WTC11 (cell line): Measurements from ENCODE around the gene AIP. TPM values are rescaled to one million over a fixed set of nuclear protein-coding genes. Genes with fewer than 3 reads are reported as not detected.

Experiments
- ATAC-seq: fragments of 200-7000 bp; cut with Tn5 transposase; 2 replicates; pipeline ENCODE4 v1.10.0; 2021; ENCODE audit warnings: mild to moderate bottlenecking, moderate library complexity
- CTCF ChIA-PET: fragments of 300-600 bp; sonication (Branson Sonifier 250); formaldehyde crosslinking; loops from one replicate; lab custom pipeline; 2021; ENCODE audit warnings: antibody characterized with exemption; lab: Charles Lee
- POLR2A ChIA-PET: fragments of 350-600 bp; sonication (Branson Sonifier 250); formaldehyde crosslinking; loops from one replicate; lab custom pipeline; 2021; ENCODE audit warnings: antibody characterized with exemption; lab: Charles Lee
- DNase-seq: peaks from one replicate; pipeline ENCODE4 v3.0.0; 2021; ENCODE audit warnings: low spot score
- H3K27ac Mint-ChIP-seq: 2 replicates; pipeline ENCODE4 v1.8.0; 2021; ENCODE audit warnings: mixed read lengths
- H3K27me3 Mint-ChIP-seq: 2 replicates; pipeline ENCODE4 v1.8.0; 2021; ENCODE audit warnings: low read depth, mild to moderate bottlenecking, moderate library complexity, mixed read lengths
- H3K36me3 Mint-ChIP-seq: 2 replicates; pipeline ENCODE4 v1.8.0; 2021; ENCODE audit warnings: mixed read lengths
- H3K4me1 Mint-ChIP-seq: 2 replicates; pipeline ENCODE4 v1.8.0; 2022; ENCODE audit warnings: mixed read lengths
- H3K4me3 Mint-ChIP-seq: 2 replicates; pipeline ENCODE4 v1.8.0; 2021; ENCODE audit warnings: mild to moderate bottlenecking, moderate library complexity, mixed read lengths
- H3K9me3 Mint-ChIP-seq: 2 replicates; pipeline ENCODE4 v1.8.0; 2021; ENCODE audit warnings: mixed read lengths
- FOXK1 ChIP-seq: sonication (generic); formaldehyde crosslinking; IDR thresholded peaks from 2 replicates; pipeline ENCODE4 v1.8.0; 2022; ENCODE audit warnings: mild to moderate bottlenecking, moderate library complexity, missing genetic modification reagents
- GRHL2 ChIP-seq: fragments of 250-450 bp; sonication (Bioruptor Pico); IDR thresholded peaks from 2 replicates; pipeline ENCODE4 v1.8.0; 2022; ENCODE audit warnings: mild to moderate bottlenecking, moderate library complexity; ENCODE audit not compliant: insufficient replicate concordance, severe bottlenecking
- IRF2 ChIP-seq: sonication (generic); formaldehyde crosslinking; IDR thresholded peaks from 2 replicates; pipeline ENCODE4 v1.8.0; 2022; ENCODE audit warnings: low read depth, missing genetic modification reagents, borderline replicate concordance
- JAZF1 ChIP-seq: fragments of 250-450 bp; sonication (Bioruptor Pico); IDR thresholded peaks from 2 replicates; pipeline ENCODE4 v1.9.0; 2021; ENCODE audit warnings: moderate library complexity, mild to moderate bottlenecking, inconsistent platforms
- NFE2L1 ChIP-seq: sonication (generic); formaldehyde crosslinking; IDR thresholded peaks from 2 replicates; pipeline ENCODE4 v1.8.1; 2023; ENCODE audit warnings: missing genetic modification reagents
- NFYB ChIP-seq: sonication (generic); formaldehyde crosslinking; conservative IDR thresholded peaks from 2 replicates; pipeline ENCODE4 v1.8.0; 2022; ENCODE audit warnings: low read depth, missing genetic modification reagents
- NR3C1 ChIP-seq: sonication (generic); formaldehyde crosslinking; conservative IDR thresholded peaks from 2 replicates; pipeline ENCODE4 v1.8.1; 2023; ENCODE audit warnings: low read depth, mild to moderate bottlenecking, missing genetic modification reagents
- RORB ChIP-seq: fragments of 250-450 bp; sonication (Bioruptor Pico); IDR thresholded peaks from 2 replicates; pipeline ENCODE4 v1.9.0; 2021; ENCODE audit warnings: mild to moderate bottlenecking
- SMAD3 ChIP-seq: sonication (generic); formaldehyde crosslinking; IDR thresholded peaks from 2 replicates; pipeline ENCODE4 v1.8.0; 2022; ENCODE audit warnings: missing genetic modification reagents, mild to moderate bottlenecking, borderline replicate concordance
- SP1 ChIP-seq: sonication (generic); formaldehyde crosslinking; conservative IDR thresholded peaks from 2 replicates; pipeline ENCODE4 v1.8.1; 2022; ENCODE audit warnings: missing genetic modification reagents
- ZNF219 ChIP-seq: sonication (generic); formaldehyde crosslinking; IDR thresholded peaks from 2 replicates; pipeline ENCODE4 v1.8.0; 2023; ENCODE audit warnings: missing genetic modification reagents, mild to moderate bottlenecking, borderline replicate concordance
- ZNF396 ChIP-seq: fragments of 250-450 bp; sonication (Bioruptor Pico); IDR thresholded peaks from 2 replicates; pipeline ENCODE4 v1.8.0; 2021; ENCODE audit warnings: mild to moderate bottlenecking, moderate library complexity, borderline replicate concordance
- ZNF423 ChIP-seq: fragments of 250-450 bp; sonication (Bioruptor Pico); IDR thresholded peaks from 2 replicates; pipeline ENCODE4 v2.1.2; 2022; ENCODE audit warnings: mild to moderate bottlenecking, moderate library complexity
- total RNA-seq: library from RNA; stranded (reverse); gene quantifications from 3 replicates; pipeline ENCODE4 v1.2.3, GENCODE V29; 2021
- TF ChIP-seq, protein P1 (sequence below): sonication (generic); formaldehyde crosslinking; conservative IDR thresholded peaks from 2 replicates; pipeline ENCODE4 v1.8.1; 2023; ENCODE audit warnings: mild to moderate bottlenecking, low read depth, missing genetic modification reagents, moderate library complexity
- TF ChIP-seq, protein P2 (sequence below): fragments of 250-450 bp; sonication (Bioruptor Pico); IDR thresholded peaks from 2 replicates; pipeline ENCODE4 v1.9.0; 2021; ENCODE audit warnings: moderate library complexity, mild to moderate bottlenecking, inconsistent platforms, borderline replicate concordance
- TF ChIP-seq, protein P3 (sequence below): fragments of 200-600 bp; IDR thresholded peaks from 2 replicates; pipeline ENCODE4 v1.8.0; 2022; ENCODE audit warnings: antibody characterized with exemption
- TF ChIP-seq, protein P4 (sequence below): sonication (generic); formaldehyde crosslinking; IDR thresholded peaks from 2 replicates; pipeline ENCODE4 v1.8.1; 2023; ENCODE audit warnings: mild to moderate bottlenecking, missing genetic modification reagents
- TF ChIP-seq, protein P5 (sequence below): sonication (generic); formaldehyde crosslinking; IDR thresholded peaks from 2 replicates; pipeline ENCODE4 v1.8.1; 2022; ENCODE audit warnings: missing genetic modification reagents, borderline replicate concordance
- TF ChIP-seq, protein P6 (sequence below): sonication (generic); formaldehyde crosslinking; IDR thresholded peaks from 2 replicates; pipeline ENCODE4 v1.8.0; 2023; ENCODE audit warnings: missing genetic modification reagents

The AIP gene
- total RNA-seq, 1 experiment from 2014 or later: 32.8 TPM

- Mint-ChIP-seq H3K27ac (no peak overlapping the region), H3K4me3 (no peak overlapping the region), H3K27me3 (no peaks in the 10 kb centered on the region), H3K36me3 (no peaks in the 10 kb centered on the region), H3K4me1 (no peaks in the 10 kb centered on the region), H3K9me3 (no peaks in the 10 kb centered on the region)
- ATAC-seq: no peak
- no peak for DNase-seq
- ChIA-PET CTCF (interaction anchor here (1.0 kb wide), 1 partner anchor 106 kb away, joined by 3 read pairs; no protein-coding TSS in a partner anchor), POLR2A (no interaction called here)
- TF ChIP-seq IRF2: no peak
- no peak for TF ChIP-seq JAZF1 (CRISPR knock-in tag)
- no peak for TF ChIP-seq ZNF219
- TF ChIP-seq, protein P1, sequence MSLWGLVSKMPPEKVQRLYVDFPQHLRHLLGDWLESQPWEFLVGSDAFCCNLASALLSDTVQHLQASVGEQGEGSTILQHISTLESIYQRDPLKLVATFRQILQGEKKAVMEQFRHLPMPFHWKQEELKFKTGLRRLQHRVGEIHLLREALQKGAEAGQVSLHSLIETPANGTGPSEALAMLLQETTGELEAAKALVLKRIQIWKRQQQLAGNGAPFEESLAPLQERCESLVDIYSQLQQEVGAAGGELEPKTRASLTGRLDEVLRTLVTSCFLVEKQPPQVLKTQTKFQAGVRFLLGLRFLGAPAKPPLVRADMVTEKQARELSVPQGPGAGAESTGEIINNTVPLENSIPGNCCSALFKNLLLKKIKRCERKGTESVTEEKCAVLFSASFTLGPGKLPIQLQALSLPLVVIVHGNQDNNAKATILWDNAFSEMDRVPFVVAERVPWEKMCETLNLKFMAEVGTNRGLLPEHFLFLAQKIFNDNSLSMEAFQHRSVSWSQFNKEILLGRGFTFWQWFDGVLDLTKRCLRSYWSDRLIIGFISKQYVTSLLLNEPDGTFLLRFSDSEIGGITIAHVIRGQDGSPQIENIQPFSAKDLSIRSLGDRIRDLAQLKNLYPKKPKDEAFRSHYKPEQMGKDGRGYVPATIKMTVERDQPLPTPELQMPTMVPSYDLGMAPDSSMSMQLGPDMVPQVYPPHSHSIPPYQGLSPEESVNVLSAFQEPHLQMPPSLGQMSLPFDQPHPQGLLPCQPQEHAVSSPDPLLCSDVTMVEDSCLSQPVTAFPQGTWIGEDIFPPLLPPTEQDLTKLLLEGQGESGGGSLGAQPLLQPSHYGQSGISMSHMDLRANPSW (CRISPR knock-in tag): no peak
- no peak for TF ChIP-seq SP1 (CRISPR knock-in tag)
- TF ChIP-seq GRHL2 (CRISPR knock-in tag): no peak
- no peak for TF ChIP-seq FOXK1 (CRISPR knock-in tag)
- no peak for TF ChIP-seq NFYB (CRISPR knock-in tag)
- TF ChIP-seq, protein P2, sequence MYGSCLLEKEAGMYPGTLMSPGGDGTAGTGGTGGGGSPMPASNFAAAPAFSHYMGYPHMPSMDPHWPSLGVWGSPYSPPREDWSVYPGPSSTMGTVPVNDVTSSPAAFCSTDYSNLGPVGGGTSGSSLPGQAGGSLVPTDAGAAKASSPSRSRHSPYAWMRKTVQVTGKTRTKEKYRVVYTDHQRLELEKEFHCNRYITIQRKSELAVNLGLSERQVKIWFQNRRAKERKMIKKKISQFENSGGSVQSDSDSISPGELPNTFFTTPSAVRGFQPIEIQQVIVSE (CRISPR knock-in tag): no peak
These were observed 12.6 kb downstream of the AIP start for GRCh38 chr11:67495234-67496005.

DNA sequence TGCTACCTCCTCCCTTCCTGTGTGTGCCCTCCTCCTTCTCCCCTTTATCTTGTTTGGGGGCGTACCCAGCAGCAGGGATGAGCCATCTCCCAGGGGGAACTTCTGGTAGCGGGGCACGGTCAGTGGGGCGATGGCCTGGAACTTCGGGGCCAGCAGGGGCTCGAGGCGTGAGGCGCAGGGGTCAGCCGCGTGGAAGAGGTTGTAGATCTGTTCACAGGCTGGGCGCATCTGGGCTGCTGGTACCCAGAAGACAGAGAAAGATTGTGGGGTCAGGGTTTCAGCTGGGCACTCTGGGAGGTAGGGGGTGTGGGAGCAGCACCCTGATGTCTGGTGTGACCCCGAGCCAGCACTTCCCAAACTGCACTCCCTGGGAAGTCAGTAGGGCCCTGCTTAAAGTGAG is 13.3 kb downstream of the AIP start:
- TF ChIP-seq JAZF1 (CRISPR knock-in tag) (no peak), SMAD3 (no peak), ZNF396 (CRISPR knock-in tag) (no peak), ZNF423 (no peak), NR3C1 (CRISPR knock-in tag) (no peak), NFE2L1 (CRISPR knock-in tag) (no peak), RORB (no peak), SP1 (CRISPR knock-in tag) (no peak)
- TF ChIP-seq, protein P3, sequence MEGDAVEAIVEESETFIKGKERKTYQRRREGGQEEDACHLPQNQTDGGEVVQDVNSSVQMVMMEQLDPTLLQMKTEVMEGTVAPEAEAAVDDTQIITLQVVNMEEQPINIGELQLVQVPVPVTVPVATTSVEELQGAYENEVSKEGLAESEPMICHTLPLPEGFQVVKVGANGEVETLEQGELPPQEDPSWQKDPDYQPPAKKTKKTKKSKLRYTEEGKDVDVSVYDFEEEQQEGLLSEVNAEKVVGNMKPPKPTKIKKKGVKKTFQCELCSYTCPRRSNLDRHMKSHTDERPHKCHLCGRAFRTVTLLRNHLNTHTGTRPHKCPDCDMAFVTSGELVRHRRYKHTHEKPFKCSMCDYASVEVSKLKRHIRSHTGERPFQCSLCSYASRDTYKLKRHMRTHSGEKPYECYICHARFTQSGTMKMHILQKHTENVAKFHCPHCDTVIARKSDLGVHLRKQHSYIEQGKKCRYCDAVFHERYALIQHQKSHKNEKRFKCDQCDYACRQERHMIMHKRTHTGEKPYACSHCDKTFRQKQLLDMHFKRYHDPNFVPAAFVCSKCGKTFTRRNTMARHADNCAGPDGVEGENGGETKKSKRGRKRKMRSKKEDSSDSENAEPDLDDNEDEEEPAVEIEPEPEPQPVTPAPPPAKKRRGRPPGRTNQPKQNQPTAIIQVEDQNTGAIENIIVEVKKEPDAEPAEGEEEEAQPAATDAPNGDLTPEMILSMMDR: no peak
- TF ChIP-seq, protein P4, sequence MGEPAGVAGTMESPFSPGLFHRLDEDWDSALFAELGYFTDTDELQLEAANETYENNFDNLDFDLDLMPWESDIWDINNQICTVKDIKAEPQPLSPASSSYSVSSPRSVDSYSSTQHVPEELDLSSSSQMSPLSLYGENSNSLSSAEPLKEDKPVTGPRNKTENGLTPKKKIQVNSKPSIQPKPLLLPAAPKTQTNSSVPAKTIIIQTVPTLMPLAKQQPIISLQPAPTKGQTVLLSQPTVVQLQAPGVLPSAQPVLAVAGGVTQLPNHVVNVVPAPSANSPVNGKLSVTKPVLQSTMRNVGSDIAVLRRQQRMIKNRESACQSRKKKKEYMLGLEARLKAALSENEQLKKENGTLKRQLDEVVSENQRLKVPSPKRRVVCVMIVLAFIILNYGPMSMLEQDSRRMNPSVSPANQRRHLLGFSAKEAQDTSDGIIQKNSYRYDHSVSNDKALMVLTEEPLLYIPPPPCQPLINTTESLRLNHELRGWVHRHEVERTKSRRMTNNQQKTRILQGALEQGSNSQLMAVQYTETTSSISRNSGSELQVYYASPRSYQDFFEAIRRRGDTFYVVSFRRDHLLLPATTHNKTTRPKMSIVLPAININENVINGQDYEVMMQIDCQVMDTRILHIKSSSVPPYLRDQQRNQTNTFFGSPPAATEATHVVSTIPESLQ (CRISPR knock-in tag): no peak
- TF ChIP-seq, protein P5, sequence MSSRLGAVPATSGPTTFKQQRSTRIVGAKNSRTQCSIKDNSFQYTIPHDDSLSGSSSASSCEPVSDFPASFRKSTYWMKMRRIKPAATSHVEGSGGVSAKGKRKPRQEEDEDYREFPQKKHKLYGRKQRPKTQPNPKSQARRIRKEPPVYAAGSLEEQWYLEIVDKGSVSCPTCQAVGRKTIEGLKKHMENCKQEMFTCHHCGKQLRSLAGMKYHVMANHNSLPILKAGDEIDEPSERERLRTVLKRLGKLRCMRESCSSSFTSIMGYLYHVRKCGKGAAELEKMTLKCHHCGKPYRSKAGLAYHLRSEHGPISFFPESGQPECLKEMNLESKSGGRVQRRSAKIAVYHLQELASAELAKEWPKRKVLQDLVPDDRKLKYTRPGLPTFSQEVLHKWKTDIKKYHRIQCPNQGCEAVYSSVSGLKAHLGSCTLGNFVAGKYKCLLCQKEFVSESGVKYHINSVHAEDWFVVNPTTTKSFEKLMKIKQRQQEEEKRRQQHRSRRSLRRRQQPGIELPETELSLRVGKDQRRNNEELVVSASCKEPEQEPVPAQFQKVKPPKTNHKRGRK (CRISPR knock-in tag): no peak
- TF ChIP-seq, protein P6, sequence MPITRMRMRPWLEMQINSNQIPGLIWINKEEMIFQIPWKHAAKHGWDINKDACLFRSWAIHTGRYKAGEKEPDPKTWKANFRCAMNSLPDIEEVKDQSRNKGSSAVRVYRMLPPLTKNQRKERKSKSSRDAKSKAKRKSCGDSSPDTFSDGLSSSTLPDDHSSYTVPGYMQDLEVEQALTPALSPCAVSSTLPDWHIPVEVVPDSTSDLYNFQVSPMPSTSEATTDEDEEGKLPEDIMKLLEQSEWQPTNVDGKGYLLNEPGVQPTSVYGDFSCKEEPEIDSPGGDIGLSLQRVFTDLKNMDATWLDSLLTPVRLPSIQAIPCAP (CRISPR knock-in tag): no peak
- Mint-ChIP-seq H3K36me3 (no peaks in the 10 kb centered on the region), H3K9me3 (no peaks in the 10 kb centered on the region), H3K4me1 (no peaks in the 10 kb centered on the region), H3K27me3 (no peaks in the 10 kb centered on the region), H3K4me3 (no peak overlapping the region), H3K27ac (no peak overlapping the region)
- ChIA-PET POLR2A (no interaction called here), CTCF (interaction anchor here (0.9 kb wide), 1 partner anchor 145 kb away, joined by 3 read pairs; no protein-coding TSS in a partner anchor)
- no peak for ATAC-seq
- no peak for DNase-seq
